HCT116 (cell line): ENCODE data around the gene TCF23. TPM values are rescaled to one million over a fixed set of nuclear protein-coding genes. Genes with fewer than 3 reads are reported as not detected.

ENCODE experiments used
- ATAC-seq: fragments of 200-7000 bp; cut with Tn5 transposase; 2 replicates; pipeline ENCODE4 v1.9.1; 2020; ENCODE audit warnings: mild to moderate bottlenecking, moderate library complexity
- BruUV-seq: library from RNA; stranded (reverse); fragments of 400-500 nt; replicated peaks from 2 replicates; lab custom pipeline; 2021; lab: Mats Ljungman, UMichigan
- CTCF ChIA-PET: fragments of 300-600 bp; sonication (Branson Sonifier 250); formaldehyde crosslinking; loops from one replicate; lab custom pipeline; 2021; ENCODE audit warnings: antibody characterized with exemption; lab: Charles Lee
- POLR2A ChIA-PET: fragments of 300-600, 350-600 bp; sonication (Branson Sonifier 250); formaldehyde crosslinking; loops from one replicate; lab custom pipeline; 2021; ENCODE audit warnings: antibody characterized with exemption; lab: Charles Lee
- RAD21 ChIA-PET, 2 experiments: fragments of 300-600 bp; sonication (Branson Sonifier 250); formaldehyde crosslinking; loops; one replicate each; lab custom pipeline; 2023; ENCODE audit warnings: low total read pairs in 2 of 2; ENCODE audit not compliant: uncharacterized antibody in 2 of 2, unreplicated experiment in 2 of 2, low non-redundant PET in 1 of 2; lab: Charles Lee
- DNase-seq: peaks from one replicate; pipeline ENCODE4 v3.0.0-alpha.2; 2010; ENCODE audit warnings: low read depth, low spot score
- H2AFZ ChIP-seq: fragments of 200-600 bp; shearing (Covaris generic), sonication (generic); 2 replicates; pipeline ENCODE4 v1.6.1; 2017; ENCODE audit warnings: low read depth, mixed run types, mixed read lengths, antibody characterized with exemption, low read length; ENCODE audit not compliant: poor library complexity, severe bottlenecking
- H3K27ac ChIP-seq: 2 replicates; pipeline ENCODE4 v1.5.1; 2012; ENCODE audit warnings: low read depth, low read length
- H3K27me3 ChIP-seq: fragments of 200-600 bp; sonication (generic); 2 replicates; pipeline ENCODE4 v1.6.1; 2016; ENCODE audit warnings: mixed run types, low read length, mixed read lengths; ENCODE audit not compliant: insufficient read depth
- H3K36me3 ChIP-seq, 2 experiments: fragments of 200-500 bp in 1 of 2; fragments of 200-600 bp in 1 of 2; sonication (Bioruptor generic) in 1 of 2; sonication (generic) in 1 of 2; 2 replicates each; pipeline versions ENCODE4 v1.5.1 to v1.6.1; 2014 to 2016; ENCODE audit warnings: low read length in 2 of 2, inconsistent platforms in 1 of 2, mixed read lengths in 1 of 2, mixed run types in 1 of 2; ENCODE audit not compliant: insufficient read depth in 2 of 2, control insufficient read depth in 1 of 2
- H3K4me1 ChIP-seq, 2 experiments: fragments of 200-600 bp in 1 of 2; sonication (generic) in 1 of 2; 2 replicates each; pipeline versions ENCODE4 v1.5.1 to v1.6.1; 2012 to 2017; ENCODE audit warnings: low read length in 2 of 2, inconsistent platforms in 1 of 2, mild to moderate bottlenecking in 1 of 2, mixed read lengths in 1 of 2, mixed run types in 1 of 2, moderate library complexity in 1 of 2; ENCODE audit not compliant: insufficient read depth in 2 of 2, control insufficient read depth in 1 of 2
- H3K4me2 ChIP-seq: fragments of 200-600 bp; sonication (generic); 2 replicates; pipeline ENCODE4 v1.6.1; 2017; ENCODE audit warnings: mixed run types, low read length, mixed read lengths
- H3K4me3 ChIP-seq, 2 experiments: fragments of 200-600 bp in 1 of 2; sonication (generic) in 1 of 2; replicated peaks in 1 of 2; 2 replicates each; pipeline ENCODE4 v1.5.1; 2011 to 2016; ENCODE audit warnings: low read length in 2 of 2, control low read depth in 1 of 2, low read depth in 1 of 2, mild to moderate bottlenecking in 1 of 2, mixed read lengths in 1 of 2, mixed run types in 1 of 2
- H3K79me2 ChIP-seq: fragments of 200-600 bp; sonication (generic); 2 replicates; pipeline ENCODE4 v1.6.1; 2017; ENCODE audit warnings: mild to moderate bottlenecking, mixed run types, low read length, moderate library complexity, mixed read lengths; ENCODE audit not compliant: insufficient read depth
- H3K9ac ChIP-seq: fragments of 200-600 bp; sonication (generic); 2 replicates; pipeline ENCODE4 v1.6.1; 2016; ENCODE audit warnings: low read length, mixed read lengths
- H3K9me2 ChIP-seq: fragments of 200-600 bp; sonication (generic), shearing (Covaris generic); 2 replicates; pipeline ENCODE4 v1.6.1; 2017; ENCODE audit warnings: mixed run types, mild to moderate bottlenecking, moderate library complexity; ENCODE audit not compliant: insufficient read depth
- H3K9me3 ChIP-seq, 2 experiments: fragments of 200-500 bp in 1 of 2; fragments of 200-600 bp in 1 of 2; sonication (Bioruptor generic) in 1 of 2; sonication (generic) in 1 of 2; 2 replicates each; pipeline ENCODE4 v1.6.1; 2014 to 2017; ENCODE audit warnings: low read length in 2 of 2, mixed read lengths in 2 of 2, inconsistent platforms in 1 of 2, low read depth in 1 of 2, mild to moderate bottlenecking in 1 of 2, mixed run types in 1 of 2, moderate library complexity in 1 of 2; ENCODE audit not compliant: control insufficient read depth in 1 of 2, insufficient read depth in 1 of 2
- H4K20me1 ChIP-seq: fragments of 200-600 bp; sonication (generic), shearing (Covaris generic); 2 replicates; pipeline ENCODE4 v1.6.1; 2017; ENCODE audit warnings: mixed run types, mild to moderate bottlenecking, moderate library complexity; ENCODE audit not compliant: insufficient read depth
- CTCF ChIP-seq, 3 experiments: fragments of 200-600 bp in 1 of 3; sonication (generic) in 1 of 3; IDR thresholded peaks in 2 of 3; conservative IDR thresholded peaks in 1 of 3; 2 replicates each; pipeline ENCODE4 v1.5.1; 2012 to 2017; ENCODE audit warnings: low read depth in 2 of 3, low read length in 2 of 3, antibody characterized with exemption in 1 of 3, borderline replicate concordance in 1 of 3, control low read depth in 1 of 3, mild to moderate bottlenecking in 1 of 3, mixed read lengths in 1 of 3, mixed run types in 1 of 3, moderate library complexity in 1 of 3; ENCODE audit not compliant: insufficient read depth in 1 of 3
- EGR1 ChIP-seq: IDR thresholded peaks from 2 replicates; pipeline ENCODE4 v1.6.1; 2012; ENCODE audit warnings: low read depth
- ELF1 ChIP-seq: IDR thresholded peaks from 2 replicates; pipeline ENCODE4 v1.6.1; 2012; ENCODE audit warnings: low read depth, borderline replicate concordance
- EZH2 ChIP-seq: fragments of 200-600 bp; sonication (generic); IDR thresholded peaks from 2 replicates; pipeline ENCODE4 v1.6.1; 2017; ENCODE audit warnings: antibody characterized with exemption, mixed run types
- EZH2phosphoT487 ChIP-seq: fragments of 200-600 bp; IDR thresholded peaks from 2 replicates; pipeline ENCODE4 v1.6.1; 2018; ENCODE audit warnings: antibody characterized with exemption, borderline replicate concordance
- POLR2A ChIP-seq: IDR thresholded peaks from 2 replicates; pipeline ENCODE4 v1.7.0; 2011; ENCODE audit warnings: borderline replicate concordance; ENCODE audit not compliant: insufficient read depth, insufficient read length; ENCODE audit errors: extremely low read depth
- POLR2AphosphoS5 ChIP-seq: IDR thresholded peaks from 2 replicates; pipeline ENCODE4 v1.6.1; 2011; ENCODE audit warnings: mild to moderate bottlenecking, low read depth, low read length, moderate library complexity
- RAD21 ChIP-seq: IDR thresholded peaks from 2 replicates; pipeline ENCODE4 v1.6.1; 2012; ENCODE audit warnings: low read depth, mild to moderate bottlenecking
- REST ChIP-seq: IDR thresholded peaks from 2 replicates; pipeline ENCODE4 v1.6.1; 2012; ENCODE audit warnings: low read depth
- SP1 ChIP-seq: IDR thresholded peaks from 2 replicates; pipeline ENCODE4 v1.6.1; 2012; ENCODE audit warnings: low read depth
- TCF7L2 ChIP-seq: IDR thresholded peaks from 2 replicates; pipeline ENCODE4 v1.7.0; 2011; ENCODE audit warnings: borderline replicate concordance, inconsistent platforms; ENCODE audit not compliant: insufficient read depth, insufficient read length; ENCODE audit errors: extremely low read depth
- ZFX ChIP-seq: fragments of 450-650 bp; IDR thresholded peaks from 2 replicates; pipeline ENCODE4 v1.6.1; 2017
- ZNF274 ChIP-seq: fragments of 200-500 bp; sonication (Bioruptor generic); IDR thresholded peaks from 2 replicates; pipeline ENCODE4 v1.6.1; 2014; ENCODE audit warnings: mild to moderate bottlenecking, low read depth, low read length, inconsistent platforms
- intact Hi-C: fragments of 100-400 bp; cut with micrococcal nuclease; formaldehyde crosslinking; loops from 2 replicates; pipeline ENCODE4 v1.10.0; 2022
- total RNA-seq: library from RNA; stranded (reverse); gene quantifications from one replicate; pipeline ENCODE4 v1.2.1, GENCODE V29; 2021; ENCODE audit not compliant: unreplicated experiment
- TF ChIP-seq, protein P1 (sequence below): IDR thresholded peaks from 2 replicates; pipeline ENCODE4 v1.6.1; 2011; ENCODE audit warnings: mild to moderate bottlenecking, low read length, moderate library complexity; ENCODE audit not compliant: insufficient replicate concordance; ENCODE audit errors: extremely low read depth
- TF ChIP-seq, protein P2 (sequence below): IDR thresholded peaks from 2 replicates; pipeline ENCODE4 v1.6.1; 2012

The TCF23 gene
- total RNA-seq, 1 experiment from 2014 or later, result not detected

DNA sequence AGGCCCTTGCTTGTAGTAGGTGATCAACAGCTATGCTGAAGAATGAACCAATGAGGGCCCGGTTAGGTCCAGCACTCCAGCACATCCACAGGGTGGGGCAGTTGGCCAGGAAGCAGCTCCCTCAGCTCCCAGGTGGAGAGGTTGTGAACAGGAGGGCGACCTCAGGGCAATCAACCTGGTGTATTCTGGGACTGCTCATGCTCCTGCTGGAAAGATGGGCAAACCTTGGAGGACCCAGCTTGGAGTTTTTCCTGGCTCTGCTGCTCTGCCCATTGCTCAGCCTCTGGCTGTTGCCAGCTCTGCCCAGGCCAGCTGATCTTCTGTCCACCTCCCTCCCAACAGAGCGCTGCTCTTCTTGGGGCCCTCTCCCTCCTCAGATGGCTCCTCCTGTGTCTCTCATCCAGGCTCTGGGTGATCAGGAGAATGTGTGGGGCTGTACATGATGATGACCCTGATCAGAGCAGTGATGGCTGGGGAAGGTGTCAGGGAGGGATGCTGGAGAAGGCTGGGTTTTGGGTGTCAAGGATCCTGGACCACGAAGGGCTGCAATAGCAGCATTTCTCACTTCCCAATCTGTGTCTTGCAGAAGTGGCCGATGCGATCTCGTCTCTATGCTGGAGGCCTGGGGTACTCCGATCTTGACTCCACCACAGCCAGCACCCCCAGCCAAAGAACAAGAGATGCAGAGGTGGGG, 3.4 kb downstream of the TCF23 start:
- ATAC-seq, result peak; percentile 82
- intact Hi-C loops, result no loop called here
- H3K4me2 ChIP-seq, result peak overlapping the region; percentile 5; the same call in 1 of the 2 replicates

More for the DNA sequence above, 3.4 kb downstream of the TCF23 start:
- POLR2A ChIA-PET, result no interaction called here
- H3K4me1 ChIP-seq, result peaks cover 0 to 17% of the 10 kb centered on the region in 2 experiments; a peak in 2 of 4 replicates
- BruUV-seq, result no TSS peak
- CTCF ChIA-PET, result interaction anchor here (2.2 kb wide), 1 partner anchor 18 kb away, joined by 10 read pairs; no protein-coding TSS in a partner anchor
- no peaks in the 10 kb centered on the region for H3K27me3 ChIP-seq
- no peaks in the 10 kb centered on the region for H3K79me2 ChIP-seq
- H2AFZ ChIP-seq, result no peak overlapping the region
- H3K9me2 ChIP-seq, result no peaks in the 10 kb centered on the region
- RAD21 ChIA-PET, result no interaction called here
- H3K27ac ChIP-seq, result no peak overlapping the region
- no peaks in the 10 kb centered on the region for H3K36me3 ChIP-seq
- H3K9me3 ChIP-seq, result no peaks in the 10 kb centered on the region
- TF ChIP-seq ZFX (no peak), POLR2A (no peak), TCF7L2 (no peak), POLR2AphosphoS5 (no peak), EGR1 (no peak), CTCF (IDR thresholded peaks at IDR 0.05 in 2 of 3, conservative IDR thresholded peaks at IDR 0.05 in 1 of 3; ENCODE audit: borderline replicate concordance in 1 of 3, insufficient read depth in 1 of 3, low read depth in 2 of 3, low read length in 2 of 3) (0 out of 6 replicates have a peak, but pooled peaks of 2 of the 3 experiments have one; percentile 5 to 9), REST (no peak), ELF1 (no peak), EZH2 (no peak), EZH2phosphoT487 (no peak), SP1 (no peak), RAD21 (peak; percentile 38; the same call in 1 of the 2 replicates), ZNF274 (no peak)
- TF ChIP-seq, protein P1, sequence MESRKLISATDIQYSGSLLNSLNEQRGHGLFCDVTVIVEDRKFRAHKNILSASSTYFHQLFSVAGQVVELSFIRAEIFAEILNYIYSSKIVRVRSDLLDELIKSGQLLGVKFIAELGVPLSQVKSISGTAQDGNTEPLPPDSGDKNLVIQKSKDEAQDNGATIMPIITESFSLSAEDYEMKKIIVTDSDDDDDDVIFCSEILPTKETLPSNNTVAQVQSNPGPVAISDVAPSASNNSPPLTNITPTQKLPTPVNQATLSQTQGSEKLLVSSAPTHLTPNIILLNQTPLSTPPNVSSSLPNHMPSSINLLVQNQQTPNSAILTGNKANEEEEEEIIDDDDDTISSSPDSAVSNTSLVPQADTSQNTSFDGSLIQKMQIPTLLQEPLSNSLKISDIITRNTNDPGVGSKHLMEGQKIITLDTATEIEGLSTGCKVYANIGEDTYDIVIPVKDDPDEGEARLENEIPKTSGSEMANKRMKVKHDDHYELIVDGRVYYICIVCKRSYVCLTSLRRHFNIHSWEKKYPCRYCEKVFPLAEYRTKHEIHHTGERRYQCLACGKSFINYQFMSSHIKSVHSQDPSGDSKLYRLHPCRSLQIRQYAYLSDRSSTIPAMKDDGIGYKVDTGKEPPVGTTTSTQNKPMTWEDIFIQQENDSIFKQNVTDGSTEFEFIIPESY, result no peak
- TF ChIP-seq, protein P2, sequence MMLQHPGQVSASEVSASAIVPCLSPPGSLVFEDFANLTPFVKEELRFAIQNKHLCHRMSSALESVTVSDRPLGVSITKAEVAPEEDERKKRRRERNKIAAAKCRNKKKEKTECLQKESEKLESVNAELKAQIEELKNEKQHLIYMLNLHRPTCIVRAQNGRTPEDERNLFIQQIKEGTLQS, result no peak
- DNase-seq, result no peak
- no peaks in the 10 kb centered on the region for H4K20me1 ChIP-seq
- no peak overlapping the region for H3K4me3 ChIP-seq
- no peak overlapping the region for H3K9ac ChIP-seq
